Stimulated activated CD8-positive, alpha-beta memory T cell treated with anti-CD3 and anti-CD28 coated beads, Interleukin-15, amount 100 ng/mL, for 24 hours (primary cell): ENCODE results near the gene SYNE3.
A peak's percentile ranks its signal among the peaks of the same experiment; 100 is the strongest.

Experiments used
- DNase-seq: peaks from one replicate; pipeline ENCODE4 v3.0.0-alpha.2; 2020; ENCODE audit warnings: low read depth

The SYNE3 gene, protein sequence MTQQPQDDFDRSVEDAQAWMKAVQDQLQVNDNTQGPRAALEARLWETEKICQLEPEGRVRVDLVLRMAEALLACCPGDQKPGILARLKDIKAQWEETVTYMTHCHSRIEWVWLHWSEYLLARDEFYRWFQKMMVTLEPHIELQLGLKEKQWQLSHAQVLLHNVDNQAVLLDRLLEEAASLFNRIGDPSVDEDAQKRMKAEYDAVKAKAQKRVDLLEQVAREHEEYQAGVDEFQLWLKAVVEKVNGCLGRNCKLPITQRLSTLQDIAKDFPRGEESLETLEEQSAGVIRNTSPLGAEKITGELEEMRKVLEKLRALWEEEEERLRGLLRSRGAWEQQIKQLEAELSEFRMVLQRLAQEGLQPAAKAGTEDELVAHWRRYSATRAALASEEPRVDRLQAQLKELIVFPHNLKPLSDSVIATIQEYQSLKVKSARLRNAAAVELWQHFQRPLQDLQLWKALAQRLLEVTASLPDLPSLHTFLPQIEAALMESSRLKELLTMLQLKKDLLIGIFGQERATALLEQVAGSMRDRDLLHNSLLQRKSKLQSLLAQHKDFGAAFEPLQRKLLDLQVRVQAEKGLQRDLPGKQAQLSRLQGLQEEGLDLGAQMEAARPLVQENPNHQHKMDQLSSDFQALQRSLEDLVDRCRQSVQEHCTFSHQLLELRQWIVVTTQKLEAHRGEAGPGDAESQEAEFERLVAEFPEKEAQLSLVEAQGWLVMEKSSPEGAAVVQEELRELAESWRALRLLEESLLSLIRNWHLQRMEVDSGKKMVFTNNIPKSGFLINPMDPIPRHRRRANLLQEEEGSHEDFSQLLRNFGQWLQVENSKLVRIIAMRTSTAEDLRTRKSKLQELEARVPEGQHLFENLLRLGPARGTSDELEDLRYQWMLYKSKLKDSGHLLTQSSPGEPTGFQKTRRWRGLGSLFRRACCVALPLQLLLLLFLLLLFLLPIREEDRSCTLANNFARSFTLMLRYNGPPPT

DNA sequence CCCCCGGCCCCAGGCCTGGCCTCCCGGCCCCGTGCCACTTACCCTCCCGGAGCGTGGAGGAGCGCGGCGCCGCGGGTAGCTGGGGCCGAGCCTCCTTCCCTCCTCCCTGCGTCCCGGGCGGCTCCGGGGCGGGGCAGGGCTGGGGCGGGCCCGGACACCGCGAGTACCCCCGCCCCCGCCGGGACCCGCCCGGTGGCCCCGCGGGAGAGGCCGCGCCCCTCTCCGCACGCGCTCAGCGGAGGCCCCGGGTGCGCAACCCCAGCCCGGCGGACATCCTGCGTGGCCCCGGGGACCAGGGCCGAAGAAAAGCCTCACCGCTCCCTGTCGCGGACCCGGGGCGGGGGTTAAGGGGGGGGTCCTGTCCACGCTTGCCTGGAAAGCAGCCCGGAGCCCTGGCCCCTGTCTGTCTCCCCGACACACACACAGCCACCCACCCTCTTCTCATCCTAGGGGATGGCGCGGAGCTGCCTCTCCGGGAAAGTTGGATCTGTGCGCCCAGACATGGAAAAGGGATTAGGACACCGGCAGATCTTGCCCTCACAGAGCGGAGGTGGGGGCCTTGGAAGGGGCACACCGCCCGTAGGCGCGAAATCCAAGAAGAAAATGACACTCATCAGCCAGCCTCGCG, at the start of gene SYNE3:
SYNE3 (minus strand) TSS at position 97 of the 628 bp plus-strand sequence. CDS start 40,829 bp downstream, outside the sequence.
- no peak for DNase-seq

DNA sequence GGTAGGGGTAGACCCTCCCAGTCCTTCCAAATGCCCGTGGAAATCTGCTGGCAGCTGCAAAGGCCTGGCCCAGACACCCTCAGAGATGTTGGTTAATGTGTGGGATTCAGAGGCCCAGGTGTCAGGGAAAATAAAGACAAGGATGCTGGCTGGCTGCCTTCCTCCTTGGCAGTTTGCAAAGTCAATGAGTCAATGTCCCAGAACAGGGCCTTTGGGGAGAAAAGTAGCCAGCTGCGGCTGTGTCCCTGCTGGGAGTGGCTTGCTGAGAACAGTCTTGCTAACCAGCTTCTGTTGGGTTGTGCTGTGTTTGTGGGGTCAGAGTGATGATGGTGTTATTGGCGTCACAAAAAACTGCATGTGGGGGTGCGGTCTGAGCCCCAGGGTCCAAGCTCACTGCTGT, 47.6 kb upstream of the SYNE3 start:
- no peak for DNase-seq

DNA sequence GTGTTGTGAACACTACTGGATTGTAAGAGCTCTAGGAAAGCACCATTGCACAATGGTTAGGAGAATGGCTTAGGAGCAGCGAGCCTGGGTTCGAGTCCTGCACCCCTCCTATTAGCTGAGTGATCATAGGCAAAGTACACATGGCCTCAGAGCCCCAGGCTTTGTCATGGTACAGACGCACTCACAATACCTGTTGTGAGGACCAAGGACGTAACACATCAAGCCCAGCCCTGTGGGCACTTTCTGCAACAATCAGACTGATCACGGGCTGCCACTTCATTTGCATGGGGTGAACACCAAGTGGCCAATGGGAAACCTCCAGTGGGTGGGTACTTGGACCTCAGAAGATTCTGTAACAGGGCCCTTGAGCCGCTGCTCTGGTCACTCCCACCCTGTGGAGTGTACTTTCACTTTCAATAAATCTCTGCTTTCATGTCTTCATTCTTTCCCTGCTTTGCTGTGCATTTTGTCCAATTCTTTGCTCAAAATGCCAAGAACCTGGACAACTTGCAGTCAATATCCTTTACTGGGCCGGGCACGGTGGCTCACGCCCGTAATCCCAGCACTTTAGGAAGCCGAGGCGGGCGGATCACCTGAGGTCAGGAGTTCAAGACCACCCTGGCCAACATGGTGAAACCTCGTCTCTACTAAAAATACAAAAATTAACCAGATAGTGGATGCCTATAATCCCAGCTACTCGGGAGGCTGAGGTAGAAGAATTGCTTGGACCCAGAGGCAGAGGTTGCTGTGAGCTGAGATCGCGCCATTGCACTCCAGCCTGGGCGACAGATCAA, 46.6 kb upstream of the SYNE3 start:
- no peak for DNase-seq

DNA sequence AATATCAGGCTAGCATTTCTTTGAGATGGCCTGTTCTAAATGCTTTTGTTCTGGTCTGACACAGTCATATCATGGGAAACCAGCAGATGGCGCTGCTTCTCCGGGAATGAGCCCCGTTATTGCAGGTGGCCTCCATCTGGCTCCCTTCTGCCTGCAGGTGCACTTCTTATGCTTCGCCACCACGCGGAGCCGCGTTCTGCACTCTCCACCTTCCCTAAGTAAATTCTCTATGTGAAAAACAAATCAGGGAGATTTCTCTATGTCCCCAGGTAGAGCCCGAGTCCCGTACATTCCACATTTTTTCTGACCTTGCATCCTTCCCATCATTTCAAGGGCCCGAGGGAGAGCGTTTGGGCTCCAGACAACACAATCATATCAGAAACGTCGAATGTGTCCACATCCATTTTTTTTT, 44.6 kb upstream of the SYNE3 start:
- DNase-seq, result peak; percentile 80

DNA sequence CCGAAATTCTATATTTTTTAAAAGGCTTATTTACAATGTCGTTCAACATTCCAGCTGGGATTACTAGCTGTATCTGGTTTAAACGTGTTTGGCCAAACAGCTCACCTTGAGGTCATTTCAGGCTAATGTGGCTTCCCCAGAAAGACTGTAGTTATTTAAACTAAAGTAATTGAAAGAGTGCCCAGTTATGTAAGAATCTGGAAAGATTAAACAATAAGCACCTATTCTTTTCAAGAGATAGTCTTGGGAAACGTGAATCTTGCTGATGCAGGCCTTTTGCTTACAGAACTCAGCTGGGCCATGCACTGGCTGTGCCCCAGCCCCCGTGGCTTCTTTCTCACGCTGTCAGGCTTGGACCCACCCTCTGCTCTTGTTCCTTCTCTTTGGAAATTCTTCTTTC, 42.8 kb upstream of the SYNE3 start:
- DNase-seq, result no peak

DNA sequence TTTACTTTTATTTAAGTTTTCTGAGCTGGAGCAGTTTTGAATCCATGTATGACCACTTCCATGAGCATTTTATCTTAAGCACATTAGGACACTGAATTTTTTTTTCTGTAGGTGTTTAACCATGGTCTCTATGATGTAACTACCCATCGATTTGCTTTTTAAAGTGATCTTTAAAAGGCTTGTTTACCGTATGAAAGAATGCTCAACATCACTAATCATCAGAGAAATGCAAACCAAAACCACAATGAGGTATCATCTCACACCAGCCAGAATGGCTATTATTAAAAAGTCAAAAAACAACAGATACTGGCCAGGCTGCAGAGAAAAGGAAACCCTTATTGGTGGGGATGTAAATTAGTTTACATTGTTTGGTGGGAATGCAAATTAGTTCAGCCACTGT, 41.4 kb upstream of the SYNE3 start:
- DNase-seq, result no peak

DNA sequence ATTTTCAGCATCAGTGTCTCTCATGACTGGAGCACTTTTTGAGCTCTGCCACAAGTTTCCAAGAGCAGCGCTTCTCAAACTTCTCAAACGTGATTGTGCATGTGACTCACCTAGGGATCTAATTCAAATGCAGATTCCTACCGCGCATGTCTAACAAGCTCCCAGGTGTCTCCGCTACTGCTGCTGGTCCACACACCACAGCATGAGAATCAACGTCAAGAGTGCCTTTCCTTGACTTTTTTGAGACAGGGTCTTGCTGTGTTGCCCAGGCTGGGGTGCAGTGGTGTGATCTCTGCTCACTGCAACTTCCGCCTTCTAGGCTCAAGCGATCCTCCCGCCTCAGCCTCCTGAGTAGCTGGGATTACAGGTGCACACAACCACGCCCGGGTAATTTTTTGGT, 40.8 kb upstream of the SYNE3 start:
- no peak for DNase-seq

DNA sequence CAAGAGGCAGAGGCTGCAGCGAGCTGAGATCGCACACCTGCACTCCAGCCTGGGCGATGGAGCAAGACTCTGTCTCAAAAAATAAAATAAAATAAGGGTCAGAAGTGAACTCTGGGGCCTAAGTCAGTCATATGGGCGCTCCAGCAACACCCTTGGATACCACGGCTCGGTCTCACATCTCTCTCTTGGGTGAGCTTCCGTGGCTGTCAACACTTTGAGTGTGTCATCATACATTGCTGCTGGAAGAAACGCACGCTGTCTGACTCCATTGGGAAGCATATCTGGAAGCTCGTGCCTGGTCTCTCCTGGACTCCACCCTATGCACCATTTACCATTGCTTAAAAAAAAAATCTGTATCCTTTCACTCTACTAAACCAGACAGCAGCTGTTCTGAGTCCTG, 38.6 kb upstream of the SYNE3 start:
- no peak for DNase-seq

DNA sequence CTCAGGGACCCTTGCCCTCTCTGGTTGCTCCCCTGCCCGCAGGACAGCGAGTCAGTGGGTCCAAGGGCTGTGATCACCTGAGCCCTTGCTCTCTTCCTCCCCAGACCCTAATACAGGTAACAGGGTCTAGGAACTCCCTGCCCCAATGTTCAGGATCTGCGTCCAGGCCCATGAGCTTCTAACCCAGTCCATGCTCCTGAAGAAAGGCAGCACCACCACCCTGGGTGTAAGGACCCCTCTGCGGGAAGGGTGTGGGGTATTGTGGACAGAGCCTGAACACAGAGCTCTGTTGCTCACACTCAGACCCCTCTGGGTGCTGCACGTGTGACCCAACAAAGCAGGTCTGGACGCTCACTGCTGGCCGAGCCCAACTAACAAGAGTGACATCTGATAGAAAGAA, 36.7 kb upstream of the SYNE3 start:
- DNase-seq, result no peak

DNA sequence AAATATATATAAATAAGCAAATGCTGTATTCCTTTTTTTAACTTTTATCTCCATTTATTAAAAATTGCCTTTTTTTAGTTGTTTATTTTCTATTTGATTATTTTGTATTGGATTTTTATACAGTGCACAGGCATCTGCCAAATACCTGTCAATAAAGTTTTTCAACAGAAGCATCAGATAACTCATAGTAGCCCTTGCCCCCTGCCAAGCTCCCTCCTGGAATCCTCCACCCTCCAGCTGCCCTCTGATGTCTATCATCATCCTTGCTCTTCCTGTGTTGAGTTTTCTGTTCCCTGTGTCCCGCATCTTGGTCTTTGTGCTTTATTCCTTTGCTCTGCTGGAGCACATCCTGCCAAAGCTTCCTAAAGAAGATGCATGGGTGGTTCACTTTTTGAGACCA, 35.0 kb upstream of the SYNE3 start:
- no peak for DNase-seq

DNA sequence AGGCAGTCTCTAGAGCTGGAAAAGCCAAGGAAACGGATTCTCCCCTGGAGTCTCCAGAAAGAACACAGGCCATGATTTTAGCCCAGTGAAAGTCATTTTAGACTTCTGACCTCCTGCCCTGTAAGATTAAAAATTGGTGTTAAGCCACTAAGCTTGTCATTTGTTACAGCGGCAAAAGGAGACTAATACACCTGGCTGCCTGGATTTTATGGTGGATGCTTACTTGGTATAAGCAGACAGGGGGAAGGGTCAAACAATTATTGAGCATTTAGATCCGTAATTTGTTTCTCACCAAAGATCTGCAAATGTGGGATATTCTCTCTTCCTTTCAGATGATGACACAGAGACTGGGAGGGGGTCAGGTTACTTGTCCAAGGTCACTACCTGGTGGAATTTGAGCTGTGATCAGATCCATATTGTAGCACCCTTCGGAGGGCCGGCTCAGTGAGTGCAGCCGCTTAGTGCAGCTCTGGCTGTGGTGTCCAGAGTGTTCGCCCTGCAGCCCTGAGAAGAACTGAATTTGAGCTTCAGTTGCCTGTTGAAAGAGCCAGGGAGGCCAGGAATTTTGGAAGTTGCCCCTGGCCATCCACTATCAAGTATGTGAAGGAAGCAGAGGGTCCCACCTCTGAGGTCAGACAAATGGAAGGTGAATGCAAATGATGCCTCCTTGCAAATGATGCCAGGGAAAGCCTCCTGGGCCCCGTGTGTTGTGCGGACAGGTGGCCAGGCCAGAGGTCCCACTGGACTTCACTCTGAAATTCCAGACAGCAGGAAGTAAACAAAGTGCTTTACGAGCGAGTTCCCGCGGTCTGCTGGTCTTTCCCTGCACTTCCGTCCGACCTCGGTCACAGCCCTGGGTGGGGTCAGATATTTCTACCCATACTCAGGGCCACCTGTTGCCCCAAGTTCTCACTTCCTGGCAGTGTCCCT, 33.5 kb upstream of the SYNE3 start:
- DNase-seq, result no peak

DNA sequence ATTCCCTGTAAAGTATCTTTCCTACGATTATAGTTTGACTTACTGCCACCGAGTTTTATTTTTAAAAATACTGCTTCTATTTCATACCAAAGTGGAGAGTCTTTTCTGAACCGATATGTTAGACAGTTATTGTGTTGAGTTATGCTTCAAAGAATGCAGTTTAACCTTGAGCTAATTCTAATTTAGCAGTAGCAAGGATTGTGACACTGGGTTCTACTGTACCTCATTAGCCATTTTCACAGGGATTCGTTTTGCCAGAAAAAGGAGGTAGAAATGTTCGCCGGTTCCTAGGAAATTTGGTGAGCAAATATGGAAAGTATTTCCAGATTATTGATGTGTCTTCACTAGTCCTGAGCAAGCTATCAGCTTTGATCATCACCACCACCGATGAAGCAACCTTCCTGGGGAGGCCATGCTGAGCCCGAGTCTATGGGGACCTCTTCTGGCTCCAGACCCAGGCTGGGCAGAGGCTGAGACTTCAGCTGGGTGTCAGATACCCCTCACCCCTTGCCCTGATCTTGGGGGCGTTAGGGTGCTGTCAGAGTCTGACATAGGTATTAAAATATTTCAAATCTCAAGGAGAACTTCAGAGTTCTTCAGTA, 32.0 kb upstream of the SYNE3 start:
- no peak for DNase-seq

DNA sequence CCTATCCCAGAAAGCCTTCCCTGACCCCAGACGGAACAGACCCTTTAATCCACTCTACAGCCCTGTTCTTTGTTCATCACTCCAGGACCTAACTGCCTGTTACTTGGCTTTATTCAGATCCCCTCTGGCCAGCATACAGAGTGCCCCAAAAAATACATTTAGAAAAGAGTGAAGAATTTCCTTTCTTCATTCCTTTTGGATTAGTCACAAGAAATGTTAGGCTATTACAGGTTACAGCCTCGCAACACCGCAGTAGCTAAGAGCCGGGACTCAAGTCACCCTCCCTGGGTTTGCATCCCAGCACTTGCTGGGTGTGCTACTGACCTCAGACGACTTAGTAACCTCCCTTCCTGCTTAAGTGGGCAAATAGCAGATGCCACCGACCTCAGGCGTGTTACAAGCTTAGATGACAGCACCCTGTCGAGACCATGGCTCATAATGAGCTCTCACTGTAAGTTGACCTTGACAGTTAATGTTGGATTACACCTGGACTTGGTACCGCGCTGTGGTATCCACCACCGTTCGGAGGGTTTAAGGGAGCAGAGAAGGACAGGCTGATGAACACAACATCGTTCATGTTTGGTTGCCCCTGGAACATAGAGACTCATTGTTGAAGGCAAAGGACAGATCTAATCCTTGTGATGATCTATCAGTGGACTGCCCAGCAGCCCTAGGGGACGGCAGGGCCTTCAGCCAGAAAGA, 31.3 kb upstream of the SYNE3 start:
- DNase-seq, result no peak

DNA sequence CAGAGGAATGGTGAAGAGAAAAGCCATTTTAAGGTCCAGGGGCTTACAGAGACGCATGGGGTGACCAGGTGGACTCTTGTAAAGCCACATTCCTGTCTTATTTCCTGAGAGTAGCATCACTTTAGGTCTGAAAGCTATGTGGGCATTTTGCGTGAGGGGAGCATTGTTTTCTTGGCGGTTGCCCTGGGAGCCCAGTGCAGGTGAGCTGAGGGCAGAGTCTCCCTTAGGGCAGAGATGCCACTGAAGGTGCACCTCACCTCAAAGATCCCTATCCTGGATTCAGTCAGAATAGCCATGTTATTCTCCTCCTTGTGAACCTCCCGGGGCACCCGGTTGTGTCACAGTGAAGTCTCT, 30.8 kb upstream of the SYNE3 start:
- DNase-seq, result no peak

DNA sequence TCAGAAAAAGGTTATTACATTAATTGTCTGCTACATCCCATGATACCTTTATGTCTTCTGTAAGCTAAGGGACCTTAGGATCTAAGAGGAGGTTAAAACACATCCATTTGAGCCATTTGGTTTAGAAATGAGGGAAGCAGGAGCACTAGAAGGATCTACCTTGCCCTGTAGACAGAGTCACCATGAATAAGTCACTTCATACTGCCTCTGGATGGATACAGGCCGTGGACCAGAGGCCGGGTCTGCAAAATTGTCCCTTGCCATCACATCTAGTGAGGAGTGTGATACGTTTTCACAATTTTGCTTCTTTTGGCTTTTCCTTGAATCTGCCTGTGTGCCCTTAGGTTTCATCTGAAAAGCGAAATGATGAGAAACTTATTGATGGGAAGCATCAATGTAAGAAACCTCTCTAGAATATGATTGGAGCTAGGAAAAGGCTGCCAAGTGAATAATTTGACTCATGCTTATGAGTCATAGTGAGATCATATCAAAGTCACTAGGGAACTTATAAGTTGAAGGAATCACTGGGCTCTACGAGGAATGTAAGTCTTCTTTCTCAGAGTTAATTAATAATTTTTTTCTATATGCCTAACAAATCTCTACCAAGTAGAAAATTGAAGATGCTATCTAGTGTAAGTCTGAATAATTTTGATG, 29.2 kb upstream of the SYNE3 start:
- DNase-seq, result no peak

DNA sequence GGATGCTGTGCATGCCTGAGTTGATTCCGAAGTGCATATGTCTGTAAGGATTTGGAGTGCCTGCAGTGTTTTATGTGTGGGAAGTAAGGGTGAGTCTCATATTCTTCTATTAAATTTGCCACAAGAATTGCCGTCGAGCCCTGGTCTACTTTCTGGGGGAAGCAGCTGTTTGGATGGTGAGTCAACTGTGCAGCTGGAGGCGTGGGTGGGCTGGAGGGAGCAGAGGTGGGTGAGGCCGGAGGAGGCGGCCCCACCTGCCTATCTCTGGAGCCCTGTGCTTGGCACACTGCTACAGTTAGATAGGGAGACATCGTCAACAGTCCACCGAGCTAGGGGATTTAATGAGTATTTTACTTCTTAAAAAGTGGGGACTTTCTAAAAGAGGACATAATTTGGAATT, 28.1 kb upstream of the SYNE3 start:
- no peak for DNase-seq

DNA sequence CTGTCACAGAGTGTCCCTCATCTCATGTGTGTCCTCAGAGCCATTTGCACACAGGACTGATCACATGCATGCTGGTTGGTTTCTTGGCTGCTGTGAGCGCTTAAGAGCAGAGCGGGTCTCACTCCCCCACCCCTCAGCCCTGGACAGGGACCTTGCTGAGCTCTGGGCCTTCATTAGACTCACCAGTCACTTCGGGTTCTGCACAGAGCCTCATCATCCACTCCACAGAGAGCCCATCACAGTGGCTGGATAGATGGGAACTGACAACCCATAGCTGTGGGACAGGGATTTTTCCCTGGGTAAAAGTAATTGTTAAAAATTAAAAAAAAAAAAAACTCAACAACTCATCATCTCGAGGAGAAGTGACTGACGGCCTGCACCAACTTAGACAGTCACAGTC, 26.6 kb upstream of the SYNE3 start:
- no peak for DNase-seq

DNA sequence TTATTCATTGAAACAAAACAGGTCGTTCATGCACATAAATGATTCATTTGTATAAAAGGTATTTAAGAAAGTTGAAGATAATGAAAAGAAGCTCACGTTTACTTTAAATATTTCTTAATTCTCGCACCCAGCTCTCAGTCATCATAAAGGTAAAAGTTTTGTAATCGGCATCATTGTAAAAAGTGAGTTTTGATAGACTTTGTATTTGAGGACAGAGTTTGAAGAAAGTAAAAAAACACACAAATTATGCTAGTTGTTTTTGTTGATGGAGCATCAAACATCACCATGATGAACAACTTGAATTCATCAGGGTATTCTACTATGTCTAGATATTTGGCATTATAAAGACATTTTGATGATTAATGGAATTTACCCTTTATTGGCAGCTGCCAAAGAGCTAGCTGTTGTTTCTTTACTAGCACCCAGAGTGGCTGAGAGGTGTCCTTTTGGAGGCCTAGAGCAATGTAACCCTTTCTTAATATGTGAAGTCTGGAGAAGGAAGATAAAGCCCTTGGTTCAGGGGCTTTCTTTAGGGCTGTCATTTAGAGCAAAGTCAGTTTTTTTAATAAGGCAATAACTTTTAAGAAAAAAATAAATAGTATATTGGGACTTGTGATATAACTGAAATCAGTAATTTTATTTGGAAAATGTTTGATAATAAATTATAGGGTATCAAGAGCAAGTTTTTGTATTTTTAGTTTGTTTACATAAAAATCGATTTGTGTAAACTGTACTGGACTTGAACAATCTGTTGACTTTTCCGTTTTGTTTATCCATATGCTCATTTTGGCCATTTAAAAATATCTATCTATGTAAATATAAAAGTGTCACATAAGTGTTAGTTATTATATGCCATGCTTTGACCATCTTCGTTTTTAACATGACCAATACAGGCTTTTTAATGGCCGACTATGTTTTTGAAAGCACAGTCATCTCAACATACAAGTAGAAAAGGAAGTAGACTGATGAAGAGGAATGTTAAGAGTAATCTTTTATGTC, 25.8 kb upstream of the SYNE3 start:
- no peak for DNase-seq
